Mucosa of rectum (tissue), 2 donors: Measurements from ENCODE around the gene SNX5.

Experiments
- H3K27ac ChIP-seq, 2 donors: one replicate each; pipeline ENCODE4 v1.7.0; 2013; ENCODE audit warnings: inconsistent platforms in 2 of 2, low read depth in 2 of 2, low read length in 2 of 2
- H3K27me3 ChIP-seq, 2 donors: one replicate each; pipeline ENCODE4 v1.7.0; 2013; ENCODE audit warnings: low read length in 2 of 2; ENCODE audit not compliant: control insufficient read depth in 2 of 2, insufficient read depth in 2 of 2
- H3K36me3 ChIP-seq, 2 donors: one replicate each; pipeline ENCODE4 v1.7.0; 2013; ENCODE audit warnings: low read length in 2 of 2; ENCODE audit not compliant: control insufficient read depth in 2 of 2, insufficient read depth in 2 of 2
- H3K4me1 ChIP-seq, 2 donors: one replicate each; pipeline ENCODE4 v1.7.0; 2013; ENCODE audit warnings: low read length in 2 of 2, mild to moderate bottlenecking in 1 of 2; ENCODE audit not compliant: control insufficient read depth in 2 of 2, insufficient read depth in 2 of 2
- H3K4me3 ChIP-seq, 2 donors: one replicate each; pipeline ENCODE4 v1.7.0; 2013; ENCODE audit warnings: low read length in 2 of 2
- H3K9ac ChIP-seq, 2 donors: one replicate each; pipeline ENCODE4 v1.7.0; 2013; ENCODE audit warnings: low read length in 2 of 2, low read depth in 1 of 2, mild to moderate bottlenecking in 1 of 2
- H3K9me3 ChIP-seq, 2 donors: one replicate each; pipeline ENCODE4 v1.7.0; 2013; ENCODE audit warnings: low read length in 2 of 2; ENCODE audit not compliant: control insufficient read depth in 2 of 2
- donor health status: healthy.
- donor health status: Normal muscosa, but diverticular disease.

The SNX5 gene

GRCh38 chr20:17921774-17922173 lies 46.8 kb downstream of the SNX5 start:
- Histone ChIP-seq H3K4me3 (no peak overlapping the region), H3K27ac (peak overlapping the region in 1 of 2 donors; percentile 52), H3K27me3 (no peaks in the 10 kb centered on the region), H3K36me3 (no peaks in the 10 kb centered on the region), H3K9ac (no peak overlapping the region), H3K9me3 (no peaks in the 10 kb centered on the region), H3K4me1 (peaks cover 18 to 42% of the 10 kb centered on the region in 2 donors)

- H3K4me1 ChIP-seq, result peaks cover 0 to 20% of the 10 kb centered on the region in 2 donors
Observed at GRCh38 chr20:17919149-17919548, 49.4 kb downstream of the SNX5 start.

DNA sequence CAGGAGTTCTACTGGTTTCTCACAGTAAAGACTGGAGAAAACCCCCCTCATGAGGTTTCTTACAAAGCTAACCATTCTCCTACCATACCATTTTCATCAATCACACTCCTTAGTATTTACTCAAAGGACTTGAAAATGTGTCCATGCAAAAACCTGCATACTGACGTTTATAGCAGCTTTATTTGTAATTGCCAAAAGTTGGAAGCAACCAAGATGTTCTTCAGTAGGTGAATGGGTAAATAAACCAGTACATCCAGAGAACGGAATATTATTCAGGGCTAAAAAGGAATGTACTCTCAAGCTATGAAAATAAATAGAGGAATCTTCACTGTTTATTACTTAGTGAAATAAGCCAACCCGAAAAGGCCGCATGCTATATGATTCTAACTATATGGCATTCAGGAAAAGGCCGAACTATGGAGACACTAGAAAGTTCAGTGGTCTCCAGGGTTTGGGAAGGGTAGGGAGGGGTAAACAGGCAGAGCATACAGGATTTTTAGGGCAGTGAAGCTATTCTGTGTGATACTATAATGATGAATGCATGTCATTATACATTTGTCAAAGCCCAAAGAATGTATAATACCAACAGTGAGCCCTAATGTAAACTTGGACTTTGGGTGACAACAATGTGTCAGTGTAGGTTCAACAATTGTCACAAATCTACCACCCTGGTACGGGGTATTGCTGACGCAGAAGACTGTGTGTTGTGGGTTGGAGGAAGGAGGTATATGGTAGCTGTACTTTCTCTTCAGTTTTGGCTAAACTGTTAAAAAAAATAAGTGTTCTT lies 50.6 kb downstream of the SNX5 start:
- Histone ChIP-seq H3K27me3 (no peaks in the 10 kb centered on the region), H3K36me3 (no peaks in the 10 kb centered on the region), H3K27ac (peak overlapping the region in 1 of 2 donors; percentile 7), H3K4me1 (peaks cover 0 to 11% of the 10 kb centered on the region in 2 donors), H3K9me3 (no peaks in the 10 kb centered on the region), H3K9ac (no peak overlapping the region), H3K4me3 (no peak overlapping the region)

More at GRCh38 chr20:17919149-17919548, 49.4 kb downstream of the SNX5 start:
- Histone ChIP-seq H3K27me3 (no peaks in the 10 kb centered on the region), H3K27ac (no peak overlapping the region), H3K9ac (no peak overlapping the region), H3K4me3 (no peak overlapping the region), H3K36me3 (no peaks in the 10 kb centered on the region), H3K9me3 (no peaks in the 10 kb centered on the region)

- Histone ChIP-seq H3K4me3 (no peak overlapping the region), H3K36me3 (no peaks in the 10 kb centered on the region), H3K27me3 (no peaks in the 10 kb centered on the region), H3K4me1 (peaks cover 0 to under 1% of the 10 kb centered on the region in 2 donors), H3K9ac (no peak overlapping the region), H3K9me3 (no peaks in the 10 kb centered on the region), H3K27ac (peak overlapping the region in 1 of 2 donors; percentile 43)
Observed at GRCh38 chr20:17916433-17916891, 52.1 kb downstream of the SNX5 start.

- no peaks in the 10 kb centered on the region for H3K36me3 ChIP-seq
- H3K9me3 ChIP-seq, result no peaks in the 10 kb centered on the region
- no peaks in the 10 kb centered on the region for H3K27me3 ChIP-seq
- H3K9ac ChIP-seq, result no peak overlapping the region
- no peak overlapping the region for H3K4me3 ChIP-seq
- peaks cover 0 to 3% of the 10 kb centered on the region in 2 donors for H3K4me1 ChIP-seq
- no peak overlapping the region for H3K27ac ChIP-seq
Observed at GRCh38 chr20:17914957-17915356, 53.6 kb downstream of the SNX5 start.

- no peak overlapping the region for H3K9ac ChIP-seq
- H3K27ac ChIP-seq, result no peak overlapping the region
- peaks cover 0 to 3% of the 10 kb centered on the region in 2 donors for H3K4me1 ChIP-seq
- H3K9me3 ChIP-seq, result no peaks in the 10 kb centered on the region
- no peaks in the 10 kb centered on the region for H3K36me3 ChIP-seq
- no peak overlapping the region for H3K4me3 ChIP-seq
- no peaks in the 10 kb centered on the region for H3K27me3 ChIP-seq
Observed at GRCh38 chr20:17912916-17913315, 55.7 kb downstream of the SNX5 start.

DNA sequence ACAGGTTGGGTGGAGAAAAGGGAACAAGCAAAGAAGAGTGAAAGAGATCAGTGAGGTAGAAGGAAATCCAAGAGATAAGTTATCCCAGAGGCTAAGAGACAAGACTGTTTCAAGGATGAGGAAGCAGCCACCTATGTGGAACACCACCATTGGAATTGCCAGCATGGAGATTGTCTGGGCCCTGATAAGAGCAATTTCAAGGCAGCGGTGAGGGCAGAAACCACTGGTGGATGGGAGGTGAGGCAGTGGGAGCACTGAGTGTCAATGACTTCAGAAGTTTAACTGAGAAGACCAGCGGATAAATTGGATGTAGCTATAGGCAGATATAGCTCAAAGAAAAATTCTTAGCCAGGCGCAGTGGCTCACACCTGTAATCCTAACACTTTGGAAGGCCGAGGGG lies 56.7 kb downstream of the SNX5 start:
- no peak overlapping the region for H3K9ac ChIP-seq
- no peak overlapping the region for H3K27ac ChIP-seq
- H3K9me3 ChIP-seq, result no peaks in the 10 kb centered on the region
- H3K36me3 ChIP-seq, result no peaks in the 10 kb centered on the region
- H3K4me3 ChIP-seq, result no peak overlapping the region
- H3K4me1 ChIP-seq, result peaks cover 0 to 3% of the 10 kb centered on the region in 2 donors
- no peaks in the 10 kb centered on the region for H3K27me3 ChIP-seq

- Histone ChIP-seq H3K4me3 (no peak overlapping the region), H3K27me3 (no peaks in the 10 kb centered on the region), H3K9me3 (no peaks in the 10 kb centered on the region), H3K4me1 (peaks cover 0 to 3% of the 10 kb centered on the region in 2 donors), H3K9ac (no peak overlapping the region), H3K36me3 (no peaks in the 10 kb centered on the region), H3K27ac (peak overlapping the region in 1 of 2 donors; percentile 19)
Observed at GRCh38 chr20:17910828-17911294, 57.7 kb downstream of the SNX5 start.

DNA sequence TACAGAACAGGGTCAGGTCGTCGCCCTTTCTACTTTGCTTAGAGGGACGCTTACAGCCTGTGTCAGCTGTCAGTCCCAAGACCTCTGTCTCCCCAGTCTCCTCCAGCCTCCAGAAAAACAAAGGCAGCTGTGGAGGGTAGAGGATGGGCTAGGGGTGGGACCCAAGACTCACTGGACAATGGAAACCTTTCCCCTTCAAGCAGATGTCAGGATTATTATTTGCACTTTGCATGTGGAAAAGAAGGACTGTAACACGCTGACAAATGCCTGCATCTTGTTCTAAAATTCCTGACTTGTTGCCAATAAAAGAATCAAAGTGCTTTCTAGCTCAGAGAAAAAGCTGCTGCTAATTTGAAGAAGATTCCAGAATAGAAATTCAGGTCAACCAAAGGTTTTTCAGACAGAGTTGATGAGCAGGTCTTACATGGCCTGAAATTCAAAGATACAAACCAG lies 58.7 kb downstream of the SNX5 start:
- no peaks in the 10 kb centered on the region for H3K36me3 ChIP-seq
- no peaks in the 10 kb centered on the region for H3K9me3 ChIP-seq
- peak overlapping the region in 1 of 2 donors; percentile 49 for H3K27ac ChIP-seq
- peaks cover 0 to 3% of the 10 kb centered on the region in 2 donors for H3K4me1 ChIP-seq
- no peak overlapping the region for H3K9ac ChIP-seq
- H3K4me3 ChIP-seq, result no peak overlapping the region
- no peaks in the 10 kb centered on the region for H3K27me3 ChIP-seq

DNA sequence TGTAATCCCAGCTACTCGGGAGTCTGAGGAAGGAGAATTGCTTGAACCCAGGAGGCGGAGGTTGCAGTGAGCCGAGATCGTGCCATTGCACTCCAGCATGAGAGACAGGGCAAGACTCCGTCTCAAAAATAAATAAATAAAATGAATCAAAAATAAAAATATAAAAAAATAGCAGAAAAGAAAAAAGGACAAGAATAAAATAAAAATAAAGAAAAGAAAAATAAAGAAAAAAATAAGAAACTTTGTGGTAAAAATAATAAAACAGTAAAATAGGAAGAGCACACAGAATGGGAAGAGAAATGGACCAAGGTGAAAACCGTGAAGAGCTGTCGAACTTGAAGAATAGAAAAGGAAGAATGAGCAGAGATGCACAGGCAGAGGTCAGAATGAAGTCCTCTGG lies 63.0 kb downstream of the SNX5 start:
- Histone ChIP-seq H3K27ac (no peak overlapping the region), H3K4me1 (no peaks in the 10 kb centered on the region), H3K4me3 (no peak overlapping the region), H3K27me3 (no peaks in the 10 kb centered on the region), H3K9me3 (no peaks in the 10 kb centered on the region), H3K36me3 (no peaks in the 10 kb centered on the region), H3K9ac (no peak overlapping the region)
